ENCODE results near the gene YKT6.

YKT6 gene

GRCh38 chr7:44235582-44236332 lies 35.0 kb downstream of the YKT6 start:
- DNase-seq = no peak

DNA sequence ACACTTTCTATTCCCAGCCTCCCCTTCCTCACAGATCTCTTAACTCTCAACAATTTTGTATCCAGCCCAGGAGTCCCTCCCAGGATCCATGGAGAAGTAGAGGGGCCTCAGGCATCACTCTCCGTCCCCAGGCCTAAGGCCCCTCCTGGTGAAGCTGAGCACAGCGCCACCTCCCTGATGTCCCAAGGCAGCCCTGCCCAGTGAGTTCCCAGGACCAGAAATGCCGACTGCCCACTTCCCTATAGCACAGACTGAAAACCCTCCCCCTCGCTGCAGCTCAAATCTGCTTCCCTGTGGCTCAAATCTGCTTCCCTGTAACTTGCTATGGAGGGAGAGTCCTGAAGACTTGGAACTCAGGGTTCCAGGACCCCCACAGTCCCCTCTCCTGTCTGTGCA lies 35.6 kb downstream of the YKT6 start:
- DNase-seq = no peak

DNA sequence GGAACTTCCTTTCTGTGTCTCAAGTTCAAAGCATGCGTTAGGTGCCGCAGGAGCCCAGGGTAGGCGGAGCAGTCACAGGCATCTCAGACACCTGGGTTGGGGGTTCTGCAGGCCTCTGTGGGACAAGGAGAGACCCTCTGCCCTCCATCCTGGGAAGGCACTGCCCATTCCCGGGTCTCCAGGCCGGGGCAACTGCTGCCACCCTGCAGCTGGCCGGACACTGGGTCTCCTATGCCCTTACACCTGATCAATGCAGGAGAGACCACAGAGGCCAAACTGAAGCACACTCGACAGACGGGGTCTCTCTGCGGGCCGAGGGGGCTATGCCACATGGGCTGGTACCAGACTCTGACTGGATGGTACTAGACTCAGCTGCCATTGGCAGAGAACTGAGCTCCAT lies 36.9 kb downstream of the YKT6 start:
- DNase-seq = no peak

DNA sequence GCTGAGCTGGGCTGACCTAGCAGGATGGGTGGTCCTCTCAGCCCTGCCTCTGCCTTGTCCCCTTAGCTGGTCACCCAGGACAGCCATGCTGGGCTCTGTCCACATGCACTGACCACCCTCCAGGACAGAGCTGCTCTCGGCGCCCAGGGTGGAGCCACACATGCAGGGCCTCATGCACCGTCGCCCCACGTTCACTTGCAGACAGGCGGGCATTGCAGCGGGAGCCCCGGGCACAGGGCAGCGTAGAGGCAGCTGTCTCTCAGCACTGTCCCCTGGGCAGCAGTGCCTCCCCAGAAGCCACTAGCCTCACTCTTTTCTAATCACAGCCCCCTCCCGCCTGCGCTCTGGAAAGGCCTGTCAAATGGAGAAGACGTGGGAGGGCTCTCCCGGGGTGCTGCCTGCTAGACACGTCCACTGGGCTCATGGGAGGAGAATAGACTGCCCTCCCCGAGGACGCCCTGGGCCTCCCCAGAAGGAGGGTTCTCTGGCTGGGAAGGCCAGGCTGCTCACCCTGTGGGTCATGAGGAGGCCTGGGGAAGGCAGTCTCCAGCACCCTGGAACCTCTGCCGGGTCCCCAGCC lies 37.4 kb downstream of the YKT6 start:
- no peak for DNase-seq

DNA sequence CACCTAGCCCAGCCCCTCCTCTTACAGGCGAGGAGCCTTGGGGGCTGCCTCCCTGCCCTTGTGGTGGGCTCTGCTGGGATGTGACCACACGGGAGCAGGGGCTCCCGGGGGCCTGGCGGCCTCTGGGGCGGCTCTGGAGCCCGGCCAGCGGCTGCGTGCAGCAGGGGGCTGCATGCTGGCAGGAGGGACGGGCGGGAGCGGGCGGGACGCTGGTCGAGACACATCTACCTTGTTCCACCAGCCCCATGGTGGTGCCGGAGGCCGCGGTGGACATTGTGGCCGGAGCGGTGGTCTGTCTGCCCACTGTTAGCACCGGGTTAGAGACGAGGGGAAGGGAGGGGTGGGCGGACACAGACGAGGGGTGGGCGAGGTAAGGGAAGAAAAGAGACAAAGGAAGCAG lies 38.6 kb downstream of the YKT6 start:
- DNase-seq = no peak

DNA sequence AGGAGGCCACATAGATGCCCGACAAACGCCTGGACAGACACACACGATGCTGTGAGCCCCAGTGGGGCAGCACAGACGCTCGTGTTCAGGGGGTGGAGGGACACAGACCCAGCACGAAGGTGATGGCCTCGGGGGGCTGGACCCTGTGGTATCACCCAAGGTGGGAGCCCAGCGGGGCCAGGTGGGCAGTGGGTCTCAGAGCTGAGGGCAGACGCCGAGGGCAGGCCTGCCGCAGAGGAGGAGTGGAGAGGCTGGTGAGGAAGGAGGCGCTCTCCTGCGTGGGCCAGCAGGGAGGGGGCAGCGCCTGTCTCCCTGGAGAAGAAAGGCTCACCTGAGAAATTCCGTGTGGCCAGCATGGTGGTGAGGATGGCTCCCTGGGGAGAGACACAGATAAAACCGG lies 39.6 kb downstream of the YKT6 start:
- DNase-seq = no peak

- DNase-seq = peak; percentile 54
These were observed 40.3 kb downstream of the YKT6 start for GRCh38 chr7:44240983-44241510.

GRCh38 chr7:44242091-44242490 lies 41.3 kb downstream of the YKT6 start:
- no peak for DNase-seq

DNA sequence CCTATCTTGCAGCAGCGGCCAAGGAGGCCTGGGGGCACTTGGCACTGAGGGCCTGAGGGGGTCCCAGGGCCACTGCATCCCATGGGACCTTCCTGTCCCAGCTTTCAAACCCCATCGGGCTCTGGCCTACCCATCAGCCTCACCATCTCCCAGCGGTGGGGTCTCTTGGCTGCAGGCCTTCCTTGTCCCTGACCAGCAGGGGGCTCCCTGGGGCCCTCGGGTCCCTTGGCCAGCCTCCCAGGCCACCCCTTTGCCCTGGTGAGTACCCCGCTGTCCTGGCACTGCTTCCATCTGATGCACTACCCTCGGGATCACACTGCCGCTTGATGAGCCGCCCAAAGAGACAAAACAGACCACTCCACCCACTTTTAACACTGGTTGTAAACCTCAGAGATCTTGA lies 43.5 kb downstream of the YKT6 start:
- no peak for DNase-seq

- DNase-seq = no peak
These were observed 45.8 kb downstream of the YKT6 start for GRCh38 chr7:44246396-44247113.

DNA sequence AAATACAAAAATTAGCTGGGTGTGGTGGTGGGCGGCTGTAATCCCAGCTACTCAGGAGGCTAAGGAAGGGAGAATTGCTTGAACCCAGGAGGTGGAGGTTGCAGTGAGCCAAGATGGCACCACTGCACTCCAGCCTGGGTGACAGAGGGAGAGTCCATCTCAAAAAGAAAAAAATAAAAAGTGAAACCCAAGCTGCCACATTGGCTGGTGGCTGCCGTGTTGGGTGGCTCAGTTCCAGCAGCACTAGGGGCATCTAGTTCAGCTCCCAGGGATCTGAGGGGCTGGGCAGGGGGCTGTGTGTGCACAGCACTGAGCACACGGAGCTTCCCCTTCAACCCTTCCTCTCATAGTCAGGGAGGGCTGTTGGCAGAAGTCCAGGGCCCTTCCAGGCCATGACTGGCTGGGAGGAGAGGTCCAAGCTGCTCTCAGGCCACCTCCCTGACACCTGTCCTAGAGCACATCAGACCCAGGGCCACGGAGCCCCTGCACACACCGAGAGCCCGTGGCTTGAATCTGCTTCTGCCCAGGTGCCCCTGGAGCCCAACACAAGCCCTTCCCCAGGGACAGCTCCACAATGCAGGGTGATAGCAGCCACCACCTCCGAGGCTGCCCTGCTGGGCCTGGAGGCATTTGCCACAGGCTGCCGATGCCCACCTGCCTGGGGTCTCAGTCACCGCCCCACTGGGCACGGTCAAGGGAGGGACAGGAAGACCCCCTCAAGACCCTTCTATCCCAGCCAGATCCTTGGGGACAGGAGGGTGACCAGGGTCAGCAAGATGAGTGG lies 47.3 kb downstream of the YKT6 start:
- no peak for DNase-seq

DNA sequence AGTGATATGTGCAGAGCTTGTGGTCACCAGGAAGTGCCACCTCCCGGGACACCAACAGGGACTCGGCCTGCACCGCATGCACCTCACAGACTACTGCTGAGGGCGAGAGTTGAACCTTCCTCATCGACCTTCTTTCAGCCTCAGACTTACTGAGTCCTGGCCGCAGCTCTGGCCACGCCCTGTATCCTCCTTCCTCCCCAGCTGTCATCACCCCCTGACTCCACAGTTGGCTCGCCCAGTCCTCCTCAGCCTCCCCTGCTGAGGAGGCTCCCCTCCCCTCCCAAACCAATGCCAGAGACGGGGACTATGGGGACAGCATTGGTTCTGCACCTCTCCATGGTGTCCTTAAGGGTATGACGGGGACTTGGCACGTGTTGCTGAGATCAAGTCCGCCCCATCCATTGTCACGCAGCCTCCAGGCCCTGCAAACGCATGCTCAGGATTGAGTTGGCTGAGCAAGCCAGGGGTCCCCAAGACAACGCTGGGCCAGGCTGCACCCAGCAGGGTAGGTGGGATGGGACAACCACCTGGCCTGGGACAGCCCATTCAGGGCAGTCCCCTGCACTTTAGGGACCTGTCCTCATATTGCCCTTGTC lies 49.0 kb downstream of the YKT6 start:
- DNase-seq = no peak

GRCh38 chr7:44251269-44251668 lies 50.5 kb downstream of the YKT6 start:
- DNase-seq = no peak

DNA sequence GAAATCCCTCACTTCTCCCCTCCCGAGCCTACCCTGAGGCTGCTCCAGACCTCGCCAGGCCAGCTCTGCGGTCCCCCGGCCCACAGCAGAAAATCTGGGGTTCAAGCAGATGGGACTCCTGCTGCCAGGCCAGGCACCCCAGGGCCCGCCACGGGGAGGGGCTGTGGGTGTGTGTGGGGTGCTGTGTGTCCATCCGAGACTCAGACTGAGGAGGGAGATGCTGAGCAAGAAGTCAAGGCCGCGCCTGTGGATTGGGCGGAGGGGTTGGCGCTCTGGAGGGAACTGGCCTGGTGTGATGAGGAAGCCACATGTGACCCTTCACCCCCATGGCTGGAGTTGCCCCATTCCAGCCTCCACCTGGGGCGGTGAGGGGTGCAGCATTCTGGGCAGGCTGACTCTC lies 51.1 kb downstream of the YKT6 start:
- DNase-seq = no peak

GRCh38 chr7:44256459-44256858 lies 55.7 kb downstream of the YKT6 start:
- no peak for DNase-seq

DNA sequence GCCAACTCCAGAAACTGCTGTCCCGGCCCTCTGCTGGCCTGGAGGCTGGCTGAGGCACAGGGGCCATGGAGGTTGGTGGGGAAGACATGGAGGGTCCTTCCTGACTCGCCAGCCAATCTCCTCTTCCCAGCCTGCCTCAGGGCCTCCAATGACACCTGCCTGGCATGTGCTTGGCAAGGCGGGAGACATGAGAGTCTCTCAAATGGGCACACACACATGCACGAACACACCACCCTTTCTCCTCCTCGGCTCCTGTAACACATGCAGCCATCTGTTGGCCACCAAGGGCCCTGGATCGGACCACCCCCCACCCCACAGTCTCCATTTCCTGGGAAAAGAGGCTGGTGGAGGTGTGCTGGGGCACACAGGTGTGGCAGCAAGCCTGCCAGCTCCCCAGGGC lies 56.4 kb downstream of the YKT6 start:
- DNase-seq = no peak

DNA sequence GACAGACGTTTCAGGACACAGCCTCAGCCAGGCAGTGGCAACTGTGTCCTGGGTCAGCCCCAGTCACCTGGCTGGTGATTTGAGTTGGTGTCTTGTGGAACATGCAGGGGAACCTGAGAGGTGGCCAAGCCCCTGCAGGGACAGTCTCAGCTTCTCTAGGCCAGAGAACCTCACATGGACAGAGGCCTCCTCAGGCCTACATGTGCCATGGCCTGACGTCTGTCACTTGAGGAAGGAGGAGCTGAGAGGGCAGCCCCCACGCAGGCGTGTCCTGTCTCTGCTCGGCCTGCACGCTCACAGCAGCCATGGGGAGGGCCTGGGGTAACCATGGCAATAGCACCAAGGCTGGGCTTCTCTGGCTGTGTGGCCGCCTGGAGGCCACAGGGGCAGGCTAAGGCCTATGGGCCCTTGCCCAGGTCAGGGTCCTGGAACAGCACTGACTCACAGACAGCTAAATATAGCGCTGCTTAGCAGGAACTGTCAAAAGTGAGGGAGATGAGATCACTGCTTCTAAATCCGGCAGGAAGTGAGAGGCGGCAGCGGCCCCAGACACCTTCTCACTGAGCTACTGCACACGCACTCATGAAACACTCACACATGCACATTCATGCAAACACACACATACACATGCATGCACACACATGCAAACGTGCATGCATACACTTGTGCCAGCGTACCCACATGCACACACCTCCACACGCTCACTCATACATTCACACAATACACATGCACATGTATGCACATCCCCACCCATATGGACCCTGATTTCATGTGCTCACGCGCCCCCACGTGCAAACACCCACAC lies 57.0 kb downstream of the YKT6 start:
- peak; percentile 78 for DNase-seq

DNA sequence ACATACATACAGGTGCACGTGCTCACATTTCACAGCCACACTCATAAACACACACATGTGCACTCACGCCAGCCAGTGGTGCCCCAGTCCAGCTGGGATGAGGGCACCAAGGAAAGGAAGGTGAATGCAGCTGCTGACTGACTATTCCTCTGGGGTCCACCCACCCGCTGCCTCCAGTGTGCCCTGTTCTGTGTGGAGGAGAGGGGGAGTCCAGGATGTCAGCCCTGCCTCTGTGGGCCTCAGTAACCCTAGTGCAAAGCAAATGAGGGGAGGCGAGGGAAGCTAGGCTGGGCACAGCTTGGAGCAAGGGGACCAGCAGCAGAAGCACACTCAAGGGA lies 57.6 kb downstream of the YKT6 start:
- DNase-seq = no peak

DNA sequence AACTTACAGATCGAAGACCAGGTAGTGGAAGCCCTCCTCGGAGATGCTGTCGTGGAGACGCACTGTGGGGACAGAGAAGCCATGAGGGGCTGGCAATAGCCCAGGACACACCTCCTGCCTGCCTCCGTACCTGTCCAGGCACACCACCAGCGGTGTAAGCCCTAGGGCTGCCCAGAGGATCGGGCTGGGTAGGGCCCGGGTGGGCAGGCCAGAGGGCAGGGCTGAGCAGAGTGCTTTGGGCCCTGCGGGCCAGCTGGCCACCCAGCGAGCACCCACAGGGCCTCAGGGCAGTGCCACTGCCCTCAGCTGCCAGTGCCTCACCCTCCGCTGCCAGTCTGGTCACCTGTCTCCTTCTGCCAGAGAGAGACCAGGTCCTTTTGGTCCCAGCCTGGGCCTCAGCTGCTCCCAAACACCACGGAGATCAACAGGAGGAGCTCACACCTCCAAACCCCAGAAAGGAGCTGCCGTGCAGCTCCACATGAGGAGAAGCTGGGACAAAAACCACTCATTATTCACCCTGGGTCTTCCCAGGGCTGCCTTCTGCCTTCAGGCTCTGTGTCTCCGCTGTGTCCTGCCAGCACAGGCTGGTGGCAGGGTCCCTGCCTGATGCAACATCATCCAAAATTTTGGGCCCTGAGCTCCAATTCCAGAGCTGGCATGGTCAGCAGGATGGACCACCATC lies 58.2 kb downstream of the YKT6 start:
- no peak for DNase-seq

GRCh38 chr7:44259547-44260457 lies 59.0 kb downstream of the YKT6 start:
- peak; percentile 7 for DNase-seq
